GM19463 (cell line): Measurements from ENCODE around the gene MEST.
"Not testable (repeated sequence)": the region's sequence is repeated elsewhere in the genome, so short reads cannot be mapped to it uniquely, and the experiment has no call there.

Experiments used
- ATAC-seq: cut with Tn5 transposase; IDR thresholded peaks from one replicate; pipeline ENCODE4 v1.9.1; 2021; ENCODE audit warnings: mild to moderate bottlenecking, moderate library complexity; ENCODE audit not compliant: unreplicated experiment

MEST gene

GRCh38 chr7:130483031-130483430 is 8.9 kb upstream of the MEST start:
- ATAC-seq: no peak

- ATAC-seq: no peak
Measured at GRCh38 chr7:130485734-130486113, 6.2 kb upstream of the MEST start.

GRCh38 chr7:130486114-130486953 is 5.6 kb upstream of the MEST start:
- ATAC-seq: peak; percentile 49

DNA sequence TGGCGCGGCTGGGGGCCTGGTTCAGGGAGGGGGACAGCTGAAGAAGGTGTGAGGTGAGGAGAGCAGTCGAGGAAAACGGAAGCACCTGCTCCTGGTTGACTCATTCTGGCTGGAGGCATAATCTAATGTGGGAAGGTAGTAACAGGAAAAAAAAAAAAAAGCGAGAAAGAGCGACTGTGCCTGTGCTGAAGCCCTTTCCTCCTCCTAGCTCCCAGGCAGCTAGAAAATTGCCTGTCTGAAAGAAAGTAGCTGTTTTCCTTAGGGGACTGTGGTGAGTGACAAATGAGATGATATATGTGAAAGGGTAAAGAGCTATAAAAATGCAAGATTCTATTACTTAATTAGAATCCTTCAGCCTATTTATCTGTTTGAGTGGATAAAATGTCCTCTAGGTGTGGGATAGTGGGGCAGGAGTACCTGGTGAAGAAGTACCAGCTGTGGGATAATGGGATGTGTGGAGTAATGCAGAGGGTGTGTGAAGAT is 4.9 kb upstream of the MEST start:
- ATAC-seq: no peak

- no peak for ATAC-seq
Measured at GRCh38 chr7:130488392-130489139, 3.3 kb upstream of the MEST start.

- no peak for ATAC-seq
Measured at GRCh38 chr7:130489140-130489983, 2.5 kb upstream of the MEST start.

DNA sequence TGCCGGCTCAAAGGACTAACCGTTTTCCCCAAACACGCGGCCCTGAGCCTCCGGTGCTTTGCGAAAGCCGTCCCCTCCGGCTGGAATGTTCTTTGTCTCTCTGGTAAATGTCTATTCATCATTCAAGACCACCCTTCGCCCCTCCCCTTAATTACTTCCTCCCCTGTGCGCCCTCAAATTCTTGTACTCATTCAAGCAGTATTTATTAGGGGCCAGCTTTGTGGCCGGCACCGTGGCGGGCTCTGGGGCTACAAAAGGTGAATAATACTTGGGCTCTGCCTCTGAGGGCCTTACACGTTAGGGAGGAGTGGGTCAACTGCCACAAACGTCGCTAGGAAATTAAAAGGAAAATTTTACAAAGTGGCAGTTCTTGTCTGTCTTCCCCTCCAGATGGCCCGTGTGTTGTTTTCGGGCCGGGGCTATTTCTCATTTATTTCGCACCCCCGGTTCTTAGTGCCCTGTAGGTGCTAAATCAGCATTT is 1.5 kb upstream of the MEST start:
- ATAC-seq: no peak

- no peak for ATAC-seq
Measured at GRCh38 chr7:130490888-130491804, 739 bp upstream of the MEST start.

- no peak for ATAC-seq
Measured at GRCh38 chr7:130492523-130493274, 814 bp downstream of the MEST start.

DNA sequence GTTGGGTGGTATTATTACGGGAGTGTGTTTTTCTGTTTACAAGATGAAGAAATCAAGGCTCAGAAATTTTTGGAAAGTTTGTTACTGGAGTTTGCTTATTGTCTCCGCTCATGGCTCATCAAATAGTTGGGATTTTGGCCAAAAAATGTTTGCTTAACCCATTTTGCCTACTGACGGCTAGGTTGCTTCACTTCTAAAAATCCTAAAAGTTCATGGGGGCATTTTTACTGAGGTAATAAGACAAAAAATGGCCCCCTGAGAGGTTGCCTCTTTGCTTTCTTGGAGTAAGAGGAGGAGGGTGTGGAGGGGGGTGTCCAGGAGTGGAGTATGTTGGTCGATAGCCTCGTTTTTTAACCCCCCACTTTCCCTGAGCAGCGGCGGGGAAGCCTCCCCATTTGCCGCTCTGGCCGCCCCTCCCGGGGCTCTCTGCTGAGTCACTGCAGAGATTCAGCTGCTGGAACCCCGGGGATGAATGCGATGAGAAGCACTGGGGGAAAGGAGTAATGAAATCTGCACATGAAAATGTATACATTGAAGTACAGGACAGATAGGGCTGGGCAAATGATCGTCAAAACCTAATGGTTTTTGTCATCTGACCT is 1.5 kb downstream of the MEST start:
- ATAC-seq: no peak

- no peak for ATAC-seq
Measured at GRCh38 chr7:130494431-130494858, 2.6 kb downstream of the MEST start.

DNA sequence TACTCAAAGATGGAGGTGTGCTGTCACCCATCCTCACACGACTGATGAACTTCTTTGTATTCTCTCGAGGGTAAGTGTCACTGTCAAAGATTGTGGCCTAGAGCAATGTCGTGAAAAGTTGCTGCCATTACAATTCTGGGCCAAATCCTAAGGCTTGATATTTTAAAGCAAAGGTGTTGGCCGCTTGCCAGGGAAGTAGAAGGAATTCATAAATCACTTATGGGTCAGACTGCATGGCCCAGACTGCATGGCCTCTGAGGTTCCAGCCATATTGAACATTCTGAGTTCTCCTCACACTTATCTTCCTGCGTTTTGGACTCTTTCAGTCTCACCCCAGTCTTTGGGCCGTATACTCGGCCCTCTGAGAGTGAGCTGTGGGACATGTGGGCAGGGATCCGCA is 8.6 kb downstream of the MEST start:
- ATAC-seq: no peak

GRCh38 chr7:130500910-130501309 is 9.0 kb downstream of the MEST start:
- ATAC-seq: no peak

DNA sequence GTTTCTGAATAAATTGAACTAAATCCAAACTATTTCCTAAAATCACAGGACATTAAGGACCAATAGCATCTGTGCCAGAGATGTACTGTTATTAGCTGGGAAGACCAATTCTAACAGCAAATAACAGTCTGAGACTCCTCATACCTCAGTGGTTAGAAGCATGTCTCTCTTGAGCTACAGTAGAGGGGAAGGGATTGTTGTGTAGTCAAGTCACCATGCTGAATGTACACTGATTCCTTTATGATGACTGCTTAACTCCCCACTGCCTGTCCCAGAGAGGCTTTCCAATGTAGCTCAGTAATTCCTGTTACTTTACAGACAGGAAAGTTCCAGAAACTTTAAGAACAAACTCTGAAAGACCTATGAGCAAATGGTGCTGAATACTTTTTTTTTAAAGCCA is 13.9 kb downstream of the MEST start:
- no peak for ATAC-seq

- ATAC-seq: no peak
Measured at GRCh38 chr7:130506358-130506757, 14.5 kb downstream of the MEST start.

DNA sequence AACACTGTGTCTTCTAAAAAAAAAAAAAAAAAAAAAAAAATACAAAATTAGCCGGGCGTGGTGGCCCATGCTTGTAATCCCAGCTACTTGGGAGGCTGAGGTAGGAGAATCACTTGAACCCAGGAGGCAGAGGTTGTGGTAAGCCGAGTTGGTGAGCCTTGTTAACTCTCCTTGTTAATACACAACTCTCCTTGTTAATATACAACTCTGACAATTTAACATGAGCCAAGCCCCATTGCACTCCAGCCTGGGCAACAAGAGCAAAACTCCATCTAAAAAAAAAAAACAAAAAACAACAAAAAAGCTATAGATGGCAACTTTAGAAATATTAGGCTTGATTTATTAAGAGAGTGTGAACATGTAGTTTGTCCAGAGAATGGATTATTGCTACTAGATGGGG is 20.2 kb downstream of the MEST start:
- ATAC-seq: not testable (repeated sequence)

- ATAC-seq: no peak
Measured at GRCh38 chr7:130513447-130513846, 21.6 kb downstream of the MEST start.

- no peak for ATAC-seq
Measured at GRCh38 chr7:130515315-130516040, 23.6 kb downstream of the MEST start.
